SU-DHL-6 (cell line): ENCODE data around the gene SH3GL1.
"Not testable (repeated sequence)": the region's sequence is repeated elsewhere in the genome, so short reads cannot be mapped to it uniquely, and the experiment has no call there.

Experiments used
- EZH2phosphoT487 ChIP-seq: fragments of 200-600 bp; sonication (generic), shearing (Covaris generic); conservative IDR thresholded peaks from 2 replicates; pipeline ENCODE4 v1.6.1; 2018; ENCODE audit warnings: mild to moderate bottlenecking, antibody characterized with exemption, low read length, moderate library complexity, mixed read lengths
- TF ChIP-seq, protein P1 (sequence below): fragments of 200-600 bp; sonication (generic); IDR thresholded peaks from one replicate; pipeline ENCODE4 v1.5.1; 2017; ENCODE audit warnings: antibody characterized with exemption, mild to moderate bottlenecking, low read length, moderate library complexity; ENCODE audit not compliant: insufficient read depth, poor library complexity, severe bottlenecking

DNA sequence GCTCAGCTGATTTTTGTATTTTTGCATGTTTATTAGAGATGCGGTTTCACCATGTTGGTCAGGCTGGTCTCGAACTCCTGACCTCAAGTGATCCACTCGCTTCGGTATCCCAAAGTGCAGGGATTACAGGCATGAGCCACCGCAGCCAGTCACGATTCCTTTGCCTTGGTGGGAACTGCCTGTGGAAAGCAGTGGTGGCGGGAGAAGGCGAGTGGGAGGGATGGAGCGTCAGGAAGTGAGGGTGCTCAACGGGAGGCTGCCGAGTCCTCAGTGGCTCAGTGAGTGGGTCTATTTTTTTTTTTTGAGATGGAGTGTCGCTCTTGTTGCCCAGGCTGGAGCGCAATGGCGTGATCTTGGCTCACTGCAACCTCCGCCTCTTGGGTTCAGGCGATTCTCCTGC is 51.1 kb downstream of the SH3GL1 start:
- not testable (repeated sequence) for TF ChIP-seq EZH2phosphoT487
- TF ChIP-seq, protein P1, sequence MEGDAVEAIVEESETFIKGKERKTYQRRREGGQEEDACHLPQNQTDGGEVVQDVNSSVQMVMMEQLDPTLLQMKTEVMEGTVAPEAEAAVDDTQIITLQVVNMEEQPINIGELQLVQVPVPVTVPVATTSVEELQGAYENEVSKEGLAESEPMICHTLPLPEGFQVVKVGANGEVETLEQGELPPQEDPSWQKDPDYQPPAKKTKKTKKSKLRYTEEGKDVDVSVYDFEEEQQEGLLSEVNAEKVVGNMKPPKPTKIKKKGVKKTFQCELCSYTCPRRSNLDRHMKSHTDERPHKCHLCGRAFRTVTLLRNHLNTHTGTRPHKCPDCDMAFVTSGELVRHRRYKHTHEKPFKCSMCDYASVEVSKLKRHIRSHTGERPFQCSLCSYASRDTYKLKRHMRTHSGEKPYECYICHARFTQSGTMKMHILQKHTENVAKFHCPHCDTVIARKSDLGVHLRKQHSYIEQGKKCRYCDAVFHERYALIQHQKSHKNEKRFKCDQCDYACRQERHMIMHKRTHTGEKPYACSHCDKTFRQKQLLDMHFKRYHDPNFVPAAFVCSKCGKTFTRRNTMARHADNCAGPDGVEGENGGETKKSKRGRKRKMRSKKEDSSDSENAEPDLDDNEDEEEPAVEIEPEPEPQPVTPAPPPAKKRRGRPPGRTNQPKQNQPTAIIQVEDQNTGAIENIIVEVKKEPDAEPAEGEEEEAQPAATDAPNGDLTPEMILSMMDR = not testable (repeated sequence)
